Osteocyte (in vitro differentiated cells): ENCODE data around the gene SEMA5B. TPM values are rescaled to one million over a fixed set of nuclear protein-coding genes. Genes with fewer than 3 reads are reported as not detected.

Experiments
- DNase-seq: peaks from one replicate; pipeline ENCODE4 v3.0.0; 2021; ENCODE audit warnings: mixed read lengths; ENCODE audit not compliant: unreplicated experiment; ENCODE audit errors: extremely low spot score
- H3K27ac Mint-ChIP-seq: one replicate; pipeline ENCODE4 v1.8.0; 2021; ENCODE audit warnings: mild to moderate bottlenecking, mixed read lengths; ENCODE audit not compliant: unreplicated experiment
- H3K27me3 Mint-ChIP-seq: one replicate; pipeline ENCODE4 v1.8.0; 2021; ENCODE audit warnings: mixed read lengths; ENCODE audit not compliant: unreplicated experiment
- H3K36me3 Mint-ChIP-seq: one replicate; pipeline ENCODE4 v1.8.0; 2021; ENCODE audit warnings: mixed read lengths; ENCODE audit not compliant: unreplicated experiment
- H3K4me1 Mint-ChIP-seq: one replicate; pipeline ENCODE4 v1.8.0; 2021; ENCODE audit warnings: mixed read lengths; ENCODE audit not compliant: unreplicated experiment
- H3K4me3 Mint-ChIP-seq: one replicate; pipeline ENCODE4 v1.8.0; 2021; ENCODE audit warnings: mild to moderate bottlenecking, moderate library complexity, mixed read lengths; ENCODE audit not compliant: unreplicated experiment
- H3K9me3 Mint-ChIP-seq: one replicate; pipeline ENCODE4 v1.8.0; 2021; ENCODE audit warnings: mixed read lengths; ENCODE audit not compliant: unreplicated experiment
- total RNA-seq: library from RNA; stranded (reverse); gene quantifications from 2 replicates; pipeline ENCODE4 v1.2.1, GENCODE V29; 2021
- TF ChIP-seq, protein P1 (sequence below): fragments of 200-600 bp; sonication (generic); IDR thresholded peaks from 2 replicates; pipeline ENCODE4 v1.5.0; 2021; ENCODE audit warnings: antibody characterized with exemption, mild to moderate bottlenecking, moderate library complexity

The SEMA5B gene
- total RNA-seq, 1 donor from 2014 or later, result 1.3 TPM

DNA sequence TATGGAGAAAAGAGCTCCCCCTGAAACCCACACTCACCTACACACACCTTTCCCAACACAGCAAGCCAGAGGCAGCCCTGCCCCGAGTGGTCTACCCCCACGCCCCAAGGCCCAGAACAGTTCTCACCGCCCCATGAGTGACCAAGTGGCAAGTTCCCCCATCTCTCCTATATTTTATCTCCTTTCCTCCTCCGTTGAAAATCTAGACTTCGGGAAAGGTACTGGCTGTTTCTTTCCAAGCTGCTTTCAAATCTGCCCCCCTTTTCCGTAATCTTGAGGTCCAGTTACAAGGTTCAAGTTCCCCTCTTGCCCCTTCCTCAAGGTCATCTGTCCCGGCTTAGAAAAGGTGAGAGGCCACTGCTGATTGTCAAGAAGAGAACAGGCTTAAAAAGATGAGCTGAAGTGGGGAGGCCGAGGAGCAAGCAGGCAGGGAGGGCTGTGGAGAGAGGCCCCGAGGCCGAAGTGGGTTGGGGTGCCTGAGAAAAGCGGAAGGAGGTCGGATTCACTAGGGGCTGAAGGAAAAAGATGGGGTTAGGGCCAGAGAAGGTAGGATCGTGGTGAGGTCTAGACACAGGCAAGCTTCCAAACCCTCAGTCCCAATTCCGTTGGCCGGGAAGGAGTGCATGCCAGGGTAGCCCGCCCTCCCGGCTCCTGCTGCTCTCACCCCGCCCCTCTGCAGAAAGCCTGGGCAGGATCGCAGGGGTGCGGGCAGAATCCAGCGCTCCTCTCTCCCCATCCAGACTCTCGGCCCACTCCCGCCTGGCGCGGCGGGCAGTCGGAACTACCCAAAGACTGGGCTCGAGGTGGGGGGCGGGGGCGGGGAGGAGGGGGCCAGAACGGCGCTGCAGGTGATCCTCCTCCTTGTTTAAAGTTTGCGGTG, 1.7 kb downstream of the SEMA5B start:
- no peaks in the 10 kb centered on the region for H3K9me3 Mint-ChIP-seq
- TF ChIP-seq, protein P1, sequence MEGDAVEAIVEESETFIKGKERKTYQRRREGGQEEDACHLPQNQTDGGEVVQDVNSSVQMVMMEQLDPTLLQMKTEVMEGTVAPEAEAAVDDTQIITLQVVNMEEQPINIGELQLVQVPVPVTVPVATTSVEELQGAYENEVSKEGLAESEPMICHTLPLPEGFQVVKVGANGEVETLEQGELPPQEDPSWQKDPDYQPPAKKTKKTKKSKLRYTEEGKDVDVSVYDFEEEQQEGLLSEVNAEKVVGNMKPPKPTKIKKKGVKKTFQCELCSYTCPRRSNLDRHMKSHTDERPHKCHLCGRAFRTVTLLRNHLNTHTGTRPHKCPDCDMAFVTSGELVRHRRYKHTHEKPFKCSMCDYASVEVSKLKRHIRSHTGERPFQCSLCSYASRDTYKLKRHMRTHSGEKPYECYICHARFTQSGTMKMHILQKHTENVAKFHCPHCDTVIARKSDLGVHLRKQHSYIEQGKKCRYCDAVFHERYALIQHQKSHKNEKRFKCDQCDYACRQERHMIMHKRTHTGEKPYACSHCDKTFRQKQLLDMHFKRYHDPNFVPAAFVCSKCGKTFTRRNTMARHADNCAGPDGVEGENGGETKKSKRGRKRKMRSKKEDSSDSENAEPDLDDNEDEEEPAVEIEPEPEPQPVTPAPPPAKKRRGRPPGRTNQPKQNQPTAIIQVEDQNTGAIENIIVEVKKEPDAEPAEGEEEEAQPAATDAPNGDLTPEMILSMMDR, result no peak
- H3K27ac Mint-ChIP-seq, result no peak overlapping the region
- H3K4me3 Mint-ChIP-seq, result peak overlapping the region; percentile 77
- DNase-seq, result no peak
- peaks cover 75% of the 10 kb centered on the region for H3K27me3 Mint-ChIP-seq
- peaks cover 18% of the 10 kb centered on the region for H3K4me1 Mint-ChIP-seq
- no peaks in the 10 kb centered on the region for H3K36me3 Mint-ChIP-seq

DNA sequence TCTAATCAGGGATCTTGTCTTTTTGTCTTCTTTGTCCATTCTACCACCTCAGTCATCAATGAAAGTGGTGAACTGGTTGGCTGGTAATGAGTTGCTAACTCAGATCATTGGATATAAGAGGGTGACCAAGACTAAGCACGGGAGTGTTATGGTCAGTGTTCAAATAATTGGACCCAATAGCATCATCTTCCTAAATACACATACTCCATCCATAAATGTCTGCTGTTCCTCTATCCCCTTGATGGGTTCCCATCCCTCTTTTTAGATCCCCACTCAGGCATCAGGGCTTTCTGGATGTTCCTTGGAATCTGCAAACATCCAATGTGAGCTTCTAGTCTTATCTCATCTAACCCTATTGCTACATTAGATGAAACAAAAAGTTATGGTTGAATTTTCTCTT, 3.5 kb downstream of the SEMA5B start:
- H3K4me1 Mint-ChIP-seq, result peaks cover 18% of the 10 kb centered on the region
- H3K27me3 Mint-ChIP-seq, result peaks cover 83% of the 10 kb centered on the region
- H3K36me3 Mint-ChIP-seq, result no peaks in the 10 kb centered on the region
- no peaks in the 10 kb centered on the region for H3K9me3 Mint-ChIP-seq
- H3K4me3 Mint-ChIP-seq, result no peak overlapping the region
- TF ChIP-seq, protein P1, result no peak
- DNase-seq, result no peak
- H3K27ac Mint-ChIP-seq, result no peak overlapping the region

DNA sequence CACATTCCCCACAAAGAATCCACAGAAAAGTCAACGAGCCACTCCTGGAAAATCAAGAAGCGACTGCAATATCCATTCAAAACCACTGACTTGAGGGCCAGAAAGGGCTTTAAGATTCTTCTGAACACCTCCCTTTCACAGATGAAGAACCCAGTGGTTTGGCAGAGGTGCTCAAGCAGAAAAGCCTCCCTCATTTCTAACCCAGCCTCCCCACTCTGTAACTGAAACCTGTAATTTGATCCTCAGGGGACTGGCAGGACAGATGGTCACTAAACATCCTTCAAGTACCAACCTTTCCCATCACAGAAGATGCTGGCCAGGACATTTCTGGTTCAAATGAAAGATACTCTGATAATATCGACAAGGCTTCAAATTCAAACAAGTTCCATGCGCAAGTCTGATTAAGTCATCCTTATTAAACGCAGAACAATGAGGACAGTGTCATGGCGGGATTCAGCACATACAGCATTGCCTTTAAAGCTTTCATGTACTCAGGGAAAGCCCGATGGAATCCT, 5.5 kb downstream of the SEMA5B start:
- Mint-ChIP-seq H3K4me3 (no peak overlapping the region), H3K9me3 (no peaks in the 10 kb centered on the region), H3K4me1 (peaks cover 8% of the 10 kb centered on the region), H3K27me3 (peaks cover 88% of the 10 kb centered on the region), H3K27ac (no peak overlapping the region), H3K36me3 (no peaks in the 10 kb centered on the region)
- no peak for DNase-seq
- TF ChIP-seq, protein P1, result no peak

DNA sequence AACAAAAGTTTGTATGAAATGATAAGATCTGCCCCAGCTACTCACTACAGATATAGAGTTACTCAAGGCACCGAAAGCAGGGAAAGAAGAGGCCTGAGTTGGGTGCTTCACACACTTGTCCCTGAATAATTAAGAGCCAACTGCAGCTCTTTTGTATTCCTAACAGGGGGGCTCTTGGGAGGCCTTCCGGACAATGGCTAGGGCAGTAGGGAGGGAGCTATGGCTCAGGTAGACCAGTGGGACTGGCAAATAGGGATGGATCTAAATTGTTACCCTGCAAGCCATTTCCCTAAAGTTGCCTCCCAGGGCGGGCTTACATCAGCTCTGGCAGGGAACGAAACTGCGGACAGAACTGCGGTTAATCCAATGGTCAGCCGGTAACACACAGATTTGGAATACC, 6.2 kb downstream of the SEMA5B start:
- Mint-ChIP-seq H3K36me3 (no peaks in the 10 kb centered on the region), H3K4me3 (no peak overlapping the region), H3K4me1 (peaks cover 4% of the 10 kb centered on the region), H3K27ac (no peak overlapping the region), H3K9me3 (no peaks in the 10 kb centered on the region), H3K27me3 (peaks cover 85% of the 10 kb centered on the region)
- DNase-seq, result no peak
- TF ChIP-seq, protein P1, result no peak

DNA sequence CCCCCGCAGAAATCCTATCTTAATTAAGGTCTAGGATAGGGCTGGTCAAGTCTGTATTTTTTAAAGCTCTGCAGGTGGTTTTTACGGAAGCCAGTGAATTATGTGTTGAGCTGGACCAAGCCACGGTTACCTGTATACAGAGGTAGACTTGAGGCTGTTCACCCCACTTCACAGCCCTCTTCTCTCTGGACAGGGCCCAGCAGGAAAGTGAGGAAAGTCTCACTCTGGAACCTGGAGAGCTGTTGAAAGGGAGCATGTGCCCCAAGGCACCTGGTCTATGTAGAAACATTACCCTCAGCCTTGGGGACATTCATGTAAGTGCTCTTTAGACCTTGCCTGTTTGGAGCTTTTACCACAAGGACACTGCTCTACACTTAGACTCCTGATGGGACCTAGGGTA, 6.9 kb downstream of the SEMA5B start:
- H3K27ac Mint-ChIP-seq, result no peak overlapping the region
- H3K9me3 Mint-ChIP-seq, result no peaks in the 10 kb centered on the region
- no peak overlapping the region for H3K4me3 Mint-ChIP-seq
- TF ChIP-seq, protein P1, result no peak
- DNase-seq, result no peak
- H3K27me3 Mint-ChIP-seq, result peaks cover 84% of the 10 kb centered on the region
- H3K4me1 Mint-ChIP-seq, result no peaks in the 10 kb centered on the region
- no peaks in the 10 kb centered on the region for H3K36me3 Mint-ChIP-seq
